Activated naive CD4-positive, alpha-beta T cell treated with anti-CD3 and anti-CD28 coated beads, Interleukin-2, amount 50 U/mL, for 24 hours (primary cell): ENCODE data around the gene IL20RA.
"Not testable (repeated sequence)": the region's sequence is repeated elsewhere in the genome, so short reads cannot be mapped to it uniquely, and the experiment has no call there.

ENCODE experiments used
- H3K27ac Mint-ChIP-seq: one replicate; pipeline ENCODE4 v1.8.0; 2021; ENCODE audit warnings: mild to moderate bottlenecking, mixed read lengths
- H3K27me3 Mint-ChIP-seq: one replicate; pipeline ENCODE4 v1.8.0; 2021; ENCODE audit warnings: mixed read lengths
- H3K36me3 Mint-ChIP-seq: one replicate; pipeline ENCODE4 v1.8.0; 2021; ENCODE audit warnings: mixed read lengths
- H3K4me1 Mint-ChIP-seq: one replicate; pipeline ENCODE4 v1.8.0; 2021; ENCODE audit warnings: mixed read lengths
- H3K4me3 Mint-ChIP-seq: one replicate; pipeline ENCODE4 v1.8.0; 2021; ENCODE audit warnings: mild to moderate bottlenecking, mixed read lengths
- H3K9me3 Mint-ChIP-seq: one replicate; pipeline ENCODE4 v1.8.0; 2021; ENCODE audit warnings: mixed read lengths

Gene IL20RA

GRCh38 chr6:137044366-137045221 lies at the start of gene IL20RA:
Gene IL20RA, minus strand, starts transcription at chr6:137044965. Its CDS starts 237 bp downstream, at chr6:137044728.
- peaks cover 4% of the 10 kb centered on the region for H3K4me1 Mint-ChIP-seq
- H3K27me3 Mint-ChIP-seq = peaks cover 64% of the 10 kb centered on the region
- H3K4me3 Mint-ChIP-seq = peak within 1 kb of the TSS; percentile 82
- H3K9me3 Mint-ChIP-seq = no peaks in the 10 kb centered on the region
- no peak within 1 kb of the TSS for H3K27ac Mint-ChIP-seq
- no peaks in the 10 kb centered on the region for H3K36me3 Mint-ChIP-seq

GRCh38 chr6:137093183-137094069 lies 48.7 kb upstream of the IL20RA start:
- Mint-ChIP-seq H3K36me3 (no peaks in the 10 kb centered on the region), H3K4me1 (no peaks in the 10 kb centered on the region), H3K9me3 (no peaks in the 10 kb centered on the region), H3K27me3 (peaks cover 7% of the 10 kb centered on the region), H3K4me3 (no peak overlapping the region), H3K27ac (peak overlapping the region; percentile 10)

GRCh38 chr6:137092018-137092417 lies 47.3 kb upstream of the IL20RA start:
- Mint-ChIP-seq H3K4me1 (no peaks in the 10 kb centered on the region), H3K27ac (no peak overlapping the region), H3K27me3 (peaks cover 7% of the 10 kb centered on the region), H3K4me3 (no peak overlapping the region), H3K9me3 (no peaks in the 10 kb centered on the region), H3K36me3 (no peaks in the 10 kb centered on the region)

GRCh38 chr6:137089305-137089704 lies 44.5 kb upstream of the IL20RA start:
- no peaks in the 10 kb centered on the region for H3K4me1 Mint-ChIP-seq
- no peak overlapping the region for H3K27ac Mint-ChIP-seq
- peaks cover 8% of the 10 kb centered on the region for H3K27me3 Mint-ChIP-seq
- H3K4me3 Mint-ChIP-seq = no peak overlapping the region
- H3K36me3 Mint-ChIP-seq = no peaks in the 10 kb centered on the region
- no peaks in the 10 kb centered on the region for H3K9me3 Mint-ChIP-seq

GRCh38 chr6:137087902-137088301 lies 43.1 kb upstream of the IL20RA start:
- Mint-ChIP-seq H3K27ac (no peak overlapping the region), H3K36me3 (no peaks in the 10 kb centered on the region), H3K4me3 (no peak overlapping the region), H3K4me1 (no peaks in the 10 kb centered on the region), H3K27me3 (peaks cover 8% of the 10 kb centered on the region), H3K9me3 (no peaks in the 10 kb centered on the region)

GRCh38 chr6:137086031-137086430 lies 41.3 kb upstream of the IL20RA start:
- H3K36me3 Mint-ChIP-seq = no peaks in the 10 kb centered on the region
- peaks cover 8% of the 10 kb centered on the region for H3K27me3 Mint-ChIP-seq
- no peak overlapping the region for H3K27ac Mint-ChIP-seq
- H3K9me3 Mint-ChIP-seq = no peaks in the 10 kb centered on the region
- H3K4me1 Mint-ChIP-seq = no peaks in the 10 kb centered on the region
- no peak overlapping the region for H3K4me3 Mint-ChIP-seq

- no peak overlapping the region for H3K4me3 Mint-ChIP-seq
- no peak overlapping the region for H3K27ac Mint-ChIP-seq
- H3K27me3 Mint-ChIP-seq = peaks cover 5% of the 10 kb centered on the region
- H3K36me3 Mint-ChIP-seq = no peaks in the 10 kb centered on the region
- no peaks in the 10 kb centered on the region for H3K9me3 Mint-ChIP-seq
- no peaks in the 10 kb centered on the region for H3K4me1 Mint-ChIP-seq
Observed at GRCh38 chr6:137084865-137085617, 40.3 kb upstream of the IL20RA start.

- peaks cover 1% of the 10 kb centered on the region for H3K27me3 Mint-ChIP-seq
- no peaks in the 10 kb centered on the region for H3K36me3 Mint-ChIP-seq
- H3K27ac Mint-ChIP-seq = no peak overlapping the region
- no peaks in the 10 kb centered on the region for H3K4me1 Mint-ChIP-seq
- no peaks in the 10 kb centered on the region for H3K9me3 Mint-ChIP-seq
- H3K4me3 Mint-ChIP-seq = no peak overlapping the region
Observed at GRCh38 chr6:137084090-137084489, 39.3 kb upstream of the IL20RA start.

- H3K36me3 Mint-ChIP-seq = no peaks in the 10 kb centered on the region
- H3K4me3 Mint-ChIP-seq = no peak overlapping the region
- no peaks in the 10 kb centered on the region for H3K4me1 Mint-ChIP-seq
- peaks cover 1% of the 10 kb centered on the region for H3K27me3 Mint-ChIP-seq
- no peaks in the 10 kb centered on the region for H3K9me3 Mint-ChIP-seq
- H3K27ac Mint-ChIP-seq = no peak overlapping the region
Observed at GRCh38 chr6:137081997-137082396, 37.2 kb upstream of the IL20RA start.

GRCh38 chr6:137080711-137081110 lies 35.9 kb upstream of the IL20RA start:
- Mint-ChIP-seq H3K4me3 (no peak overlapping the region), H3K9me3 (no peaks in the 10 kb centered on the region), H3K4me1 (no peaks in the 10 kb centered on the region), H3K27ac (no peak overlapping the region), H3K27me3 (peaks cover 1% of the 10 kb centered on the region), H3K36me3 (no peaks in the 10 kb centered on the region)

- peaks cover 7% of the 10 kb centered on the region for H3K27me3 Mint-ChIP-seq
- no peak overlapping the region for H3K27ac Mint-ChIP-seq
- H3K9me3 Mint-ChIP-seq = no peaks in the 10 kb centered on the region
- no peaks in the 10 kb centered on the region for H3K4me1 Mint-ChIP-seq
- H3K4me3 Mint-ChIP-seq = no peak overlapping the region
- no peaks in the 10 kb centered on the region for H3K36me3 Mint-ChIP-seq
Observed at GRCh38 chr6:137076277-137077068, 31.7 kb upstream of the IL20RA start.

GRCh38 chr6:137075790-137076189 lies 31.0 kb upstream of the IL20RA start:
- H3K4me1 Mint-ChIP-seq, H3K4me3 Mint-ChIP-seq, H3K9me3 Mint-ChIP-seq, H3K36me3 Mint-ChIP-seq, H3K27ac Mint-ChIP-seq: not testable (repeated sequence)
- peaks cover 13% of the 10 kb centered on the region for H3K27me3 Mint-ChIP-seq

- no peaks in the 10 kb centered on the region for H3K4me1 Mint-ChIP-seq
- peaks cover 2% of the 10 kb centered on the region for H3K36me3 Mint-ChIP-seq
- H3K27me3 Mint-ChIP-seq = peaks cover 34% of the 10 kb centered on the region
- no peaks in the 10 kb centered on the region for H3K9me3 Mint-ChIP-seq
- no peak overlapping the region for H3K4me3 Mint-ChIP-seq
- no peak overlapping the region for H3K27ac Mint-ChIP-seq
Observed at GRCh38 chr6:137070303-137070702, 25.5 kb upstream of the IL20RA start.

GRCh38 chr6:137067399-137067798 lies 22.6 kb upstream of the IL20RA start:
- no peaks in the 10 kb centered on the region for H3K4me1 Mint-ChIP-seq
- no peak overlapping the region for H3K4me3 Mint-ChIP-seq
- no peaks in the 10 kb centered on the region for H3K9me3 Mint-ChIP-seq
- peaks cover 2% of the 10 kb centered on the region for H3K36me3 Mint-ChIP-seq
- H3K27ac Mint-ChIP-seq = no peak overlapping the region
- peaks cover 33% of the 10 kb centered on the region for H3K27me3 Mint-ChIP-seq

GRCh38 chr6:137058037-137058436 lies 13.3 kb upstream of the IL20RA start:
- Mint-ChIP-seq H3K27me3 (peaks cover 2% of the 10 kb centered on the region), H3K27ac (no peak overlapping the region), H3K36me3 (no peaks in the 10 kb centered on the region), H3K4me1 (no peaks in the 10 kb centered on the region), H3K9me3 (no peaks in the 10 kb centered on the region), H3K4me3 (no peak overlapping the region)
